ENCODE results near the gene SLC4A2. TPM values are rescaled to one million over a fixed set of nuclear protein-coding genes. Genes with fewer than 3 reads are reported as not detected.

SLC4A2 gene
- total and polyA plus RNA-seq, 2 of the 8 experiments (the other 6 are each of a cell fraction or from before 2014, with no cell fraction given) = 72.6 to 147 TPM

DNA sequence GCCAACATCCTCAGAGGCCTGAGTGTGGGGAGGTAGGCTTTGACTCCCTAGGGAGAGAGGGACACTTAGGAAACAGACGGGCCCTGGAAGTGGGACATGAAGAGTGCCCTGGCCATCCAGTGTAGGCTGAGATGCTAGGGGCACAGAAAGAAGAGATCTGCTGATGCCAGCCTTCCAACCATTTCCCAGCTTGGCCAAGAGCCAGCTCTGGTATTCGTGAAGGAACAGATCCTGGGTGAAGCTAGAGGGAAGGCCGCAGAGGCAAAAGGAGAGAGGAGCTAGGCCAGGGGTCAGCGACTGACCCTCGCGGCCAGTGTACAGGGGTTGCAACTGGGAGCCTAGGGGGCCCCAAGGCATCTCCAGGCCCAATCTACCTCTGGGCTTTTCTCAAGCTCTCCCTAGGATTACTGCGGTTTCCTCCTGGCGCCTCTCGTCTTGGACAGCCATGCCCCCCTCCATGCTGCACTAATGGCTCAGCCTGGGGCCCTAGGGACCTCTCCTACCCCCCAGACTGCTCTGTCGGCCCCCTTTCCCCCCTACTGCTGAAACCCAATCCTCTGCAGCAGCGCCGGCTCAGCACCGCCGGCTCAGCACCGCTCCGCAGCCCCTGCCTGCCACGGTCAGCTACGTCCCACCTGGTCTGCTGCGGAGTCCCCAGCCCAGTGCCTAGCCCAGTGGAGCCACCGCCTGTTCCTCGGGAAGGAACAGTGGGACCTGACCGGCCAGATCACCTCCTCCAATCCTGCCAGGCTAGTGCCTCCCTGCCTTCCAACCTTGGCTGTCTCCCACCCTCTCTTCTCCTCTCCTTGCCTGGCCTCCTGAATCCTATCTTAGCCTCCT is 11.2 kb upstream of the SLC4A2 start, which contains the start of gene ASIC3 (continued):
- TF ChIP-seq, protein P1, sequence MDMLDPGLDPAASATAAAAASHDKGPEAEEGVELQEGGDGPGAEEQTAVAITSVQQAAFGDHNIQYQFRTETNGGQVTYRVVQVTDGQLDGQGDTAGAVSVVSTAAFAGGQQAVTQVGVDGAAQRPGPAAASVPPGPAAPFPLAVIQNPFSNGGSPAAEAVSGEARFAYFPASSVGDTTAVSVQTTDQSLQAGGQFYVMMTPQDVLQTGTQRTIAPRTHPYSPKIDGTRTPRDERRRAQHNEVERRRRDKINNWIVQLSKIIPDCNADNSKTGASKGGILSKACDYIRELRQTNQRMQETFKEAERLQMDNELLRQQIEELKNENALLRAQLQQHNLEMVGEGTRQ (IDR thresholded peaks at IDR 0.05; ENCODE audit: low read length) = no peak
- no peak for TF ChIP-seq BCL11A (IDR thresholded peaks at IDR 0.05; ENCODE audit: low read depth in 2 of 2, low read length in 2 of 2)
- TF ChIP-seq JUN (IDR thresholded peaks at IDR 0.05; ENCODE audit: low read depth, low read length) = no peak
- no peak for TF ChIP-seq HDAC6 (IDR thresholded peaks at IDR 0.05; ENCODE audit: low read depth, low read length)
- no peak for TF ChIP-seq GABPA (IDR thresholded peaks at IDR 0.05; ENCODE audit: borderline replicate concordance, insufficient read depth, low read length)
- no peak for TF ChIP-seq SP2 (IDR thresholded peaks at IDR 0.05; ENCODE audit: low read length)
- no peak for TF ChIP-seq NANOG (IDR thresholded peaks at IDR 0.05; ENCODE audit: insufficient read depth, low read depth, low read length, poor library complexity, severe bottlenecking)

Data from H1 (cell line).